Stimulated activated naive CD8-positive, alpha-beta T cell treated with anti-CD3 and anti-CD28 coated beads, Interleukin-15, Interleukin-2, amounts not matched to agents 100 U/mL and 50 U/mL, for 24 hours (primary cell): ENCODE results near the gene CASP2.
"Not testable (repeated sequence)": the region's sequence is repeated elsewhere in the genome, so short reads cannot be mapped to it uniquely, and the experiment has no call there.

Source experiments
- ATAC-seq: fragments of 150-1000 bp; cut with Tn5 transposase; one replicate; pipeline ENCODE4 v1.10.0; 2021
- DNase-seq: peaks from one replicate; pipeline ENCODE4 v3.0.0; 2021

The CASP2 gene

GRCh38 chr7:143264196-143264568 is 24.0 kb upstream of the CASP2 start:
- not testable (repeated sequence) for DNase-seq, ATAC-seq

DNA sequence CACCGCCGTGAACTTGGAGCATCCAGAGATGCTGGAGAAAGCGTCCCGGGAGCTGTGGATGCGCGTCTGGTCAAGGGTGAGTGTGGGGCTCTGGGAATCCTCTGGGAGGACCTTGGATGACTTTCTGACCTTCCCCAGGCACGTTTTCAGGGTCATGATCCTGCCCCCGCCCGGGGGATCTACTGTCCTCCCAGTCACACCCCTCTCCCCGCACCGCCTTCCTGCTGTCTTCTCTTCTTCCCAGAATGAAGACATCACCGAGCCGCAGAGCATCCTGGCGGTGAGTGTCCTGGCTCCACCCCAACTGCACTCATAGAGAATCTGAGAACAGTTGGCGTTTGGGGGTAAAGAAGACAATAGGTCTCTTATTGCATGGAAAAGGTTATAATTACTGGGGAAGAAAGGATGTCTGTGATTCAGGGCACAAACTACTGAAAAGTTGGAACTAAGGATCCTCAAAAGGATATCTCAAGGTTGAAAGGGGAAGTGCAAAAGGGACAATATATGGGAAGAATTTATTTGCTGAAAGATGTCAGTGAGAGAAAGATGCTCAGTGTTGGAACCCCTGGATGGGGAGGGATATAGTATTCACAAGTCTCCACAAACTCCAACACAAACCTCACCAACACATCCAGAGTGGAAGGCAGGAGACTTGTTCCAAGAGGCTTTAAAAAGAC is 23.0 kb upstream of the CASP2 start:
- ATAC-seq (no peak), DNase-seq (no peak)

GRCh38 chr7:143269251-143269650 is 18.9 kb upstream of the CASP2 start:
- ATAC-seq (no peak), DNase-seq (no peak)

DNA sequence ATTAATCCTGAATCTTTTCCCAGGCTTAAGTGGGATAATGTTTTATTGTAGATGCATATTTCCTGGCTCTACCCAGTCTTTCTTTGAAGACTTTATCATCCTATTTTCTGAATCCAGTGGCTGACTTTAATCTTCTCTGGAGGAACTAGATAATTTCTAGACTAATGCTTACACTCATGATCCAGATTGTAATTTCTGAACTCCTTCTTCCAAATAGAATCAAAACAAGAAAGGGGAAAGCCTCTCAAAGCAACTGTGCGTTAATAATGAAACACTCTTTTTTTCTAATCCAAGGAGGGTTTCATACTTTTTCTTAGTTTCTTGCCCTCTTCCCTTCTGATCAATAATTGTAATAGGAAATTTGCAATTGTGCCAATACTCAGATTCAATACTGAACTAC is 16.9 kb upstream of the CASP2 start:
- DNase-seq (no peak), ATAC-seq (no peak)

- DNase-seq (no peak), ATAC-seq (no peak)
Measured at GRCh38 chr7:143272871-143273270, 15.3 kb upstream of the CASP2 start.

DNA sequence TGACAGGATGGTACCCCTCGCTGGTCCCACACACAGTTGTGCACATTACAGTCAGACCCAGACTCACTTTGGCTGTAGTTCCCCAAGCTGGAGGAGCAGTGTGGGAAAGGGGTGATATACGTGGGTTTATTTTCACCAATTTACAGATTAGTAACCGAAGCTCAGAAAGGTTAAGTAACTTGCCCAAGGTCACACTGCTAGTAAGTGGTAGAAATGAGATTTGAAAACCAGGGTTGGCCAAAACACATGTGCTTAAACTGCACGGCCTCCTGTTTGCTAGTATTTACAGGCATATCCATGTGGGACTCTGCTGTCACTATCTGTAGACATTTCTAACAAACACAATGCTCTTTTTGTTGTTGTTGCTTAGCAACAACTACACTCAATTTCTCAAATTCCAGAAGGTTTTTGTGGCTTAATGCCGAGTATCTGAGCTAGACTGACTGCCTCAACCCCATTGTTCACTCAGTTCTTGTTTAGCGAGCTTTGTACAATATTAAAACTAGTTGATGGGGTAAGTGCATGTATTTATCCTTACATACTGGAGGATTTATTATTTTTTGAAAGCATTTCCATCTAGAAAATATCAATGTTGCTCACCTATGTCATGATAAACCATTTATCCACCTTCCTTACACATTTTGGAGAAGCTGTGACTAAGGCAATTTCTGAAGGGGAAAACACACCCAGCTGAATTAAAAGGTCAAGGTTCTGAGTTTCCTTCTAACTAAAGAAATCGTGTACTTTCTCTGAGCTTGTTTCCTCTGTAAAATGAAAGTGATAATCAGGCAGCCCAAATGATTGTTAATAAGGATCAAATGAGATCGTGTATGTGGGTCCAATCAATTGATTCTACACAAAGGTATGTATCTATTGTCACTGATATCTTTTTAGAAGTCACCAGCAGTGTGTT is 8.7 kb upstream of the CASP2 start:
- DNase-seq: no peak
- ATAC-seq: peak; percentile 78

DNA sequence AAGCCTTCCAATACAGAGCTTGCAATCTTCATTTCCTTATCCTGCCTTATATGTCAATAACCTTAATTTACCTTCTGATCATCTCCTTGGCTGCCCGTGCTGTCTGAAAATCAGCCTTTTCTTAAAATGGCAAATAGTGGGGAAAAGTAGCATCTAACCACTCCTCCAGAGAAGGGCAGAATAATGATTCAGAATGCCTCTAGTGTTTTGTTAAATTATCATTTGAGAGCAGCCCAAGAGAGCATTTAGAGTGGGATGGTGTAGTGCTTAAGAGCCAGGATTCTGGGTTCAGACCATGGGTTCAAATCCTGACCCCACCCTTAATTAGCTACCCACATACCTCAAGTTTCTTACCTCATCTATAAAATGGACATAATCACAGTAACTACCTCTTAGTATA is 8.0 kb upstream of the CASP2 start:
- ATAC-seq: peak; percentile 76
- no peak for DNase-seq

- ATAC-seq (no peak), DNase-seq (no peak)
Measured at GRCh38 chr7:143280566-143280965, 7.6 kb upstream of the CASP2 start.

GRCh38 chr7:143281529-143281928 is 6.6 kb upstream of the CASP2 start:
- DNase-seq: no peak
- no peak for ATAC-seq

DNA sequence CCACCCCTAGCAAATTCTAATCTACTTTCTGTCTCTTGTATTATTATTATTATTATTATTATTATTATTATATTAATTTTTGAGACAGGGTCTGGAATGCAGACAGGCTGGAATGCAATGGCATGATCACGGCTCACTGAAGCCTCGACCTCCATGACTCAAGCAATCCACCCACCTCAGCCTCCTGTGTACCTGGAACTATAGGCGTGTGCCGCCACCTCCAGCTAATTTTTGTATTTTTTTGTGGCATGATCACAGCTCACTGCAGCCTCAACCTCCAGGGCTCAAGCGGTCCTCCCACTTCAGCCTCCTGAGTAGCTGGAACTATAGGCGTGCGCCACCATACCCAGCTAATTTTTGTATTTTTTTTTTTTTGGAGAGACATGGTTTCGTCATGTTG is 6.0 kb upstream of the CASP2 start:
- DNase-seq (no peak), ATAC-seq (no peak)

DNA sequence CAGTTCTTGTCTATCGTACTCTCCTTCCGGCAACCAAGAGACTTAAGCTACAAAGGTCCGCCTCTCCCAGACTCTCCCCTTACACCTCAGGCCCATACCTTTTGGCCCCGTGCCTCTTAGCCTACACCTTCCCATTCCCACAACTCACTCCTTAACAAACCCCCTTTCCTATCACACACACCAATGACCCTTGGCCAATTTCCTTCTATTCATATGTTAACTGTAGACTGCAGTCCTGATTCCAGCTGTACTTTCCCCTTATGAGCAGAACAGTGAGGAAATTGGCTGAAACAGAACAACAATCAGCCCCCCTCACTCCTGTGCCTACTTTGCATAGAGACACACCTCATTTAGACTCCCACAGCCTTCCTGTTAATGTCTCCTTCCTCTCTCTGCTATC is 4.8 kb upstream of the CASP2 start:
- no peak for ATAC-seq
- DNase-seq: no peak

DNA sequence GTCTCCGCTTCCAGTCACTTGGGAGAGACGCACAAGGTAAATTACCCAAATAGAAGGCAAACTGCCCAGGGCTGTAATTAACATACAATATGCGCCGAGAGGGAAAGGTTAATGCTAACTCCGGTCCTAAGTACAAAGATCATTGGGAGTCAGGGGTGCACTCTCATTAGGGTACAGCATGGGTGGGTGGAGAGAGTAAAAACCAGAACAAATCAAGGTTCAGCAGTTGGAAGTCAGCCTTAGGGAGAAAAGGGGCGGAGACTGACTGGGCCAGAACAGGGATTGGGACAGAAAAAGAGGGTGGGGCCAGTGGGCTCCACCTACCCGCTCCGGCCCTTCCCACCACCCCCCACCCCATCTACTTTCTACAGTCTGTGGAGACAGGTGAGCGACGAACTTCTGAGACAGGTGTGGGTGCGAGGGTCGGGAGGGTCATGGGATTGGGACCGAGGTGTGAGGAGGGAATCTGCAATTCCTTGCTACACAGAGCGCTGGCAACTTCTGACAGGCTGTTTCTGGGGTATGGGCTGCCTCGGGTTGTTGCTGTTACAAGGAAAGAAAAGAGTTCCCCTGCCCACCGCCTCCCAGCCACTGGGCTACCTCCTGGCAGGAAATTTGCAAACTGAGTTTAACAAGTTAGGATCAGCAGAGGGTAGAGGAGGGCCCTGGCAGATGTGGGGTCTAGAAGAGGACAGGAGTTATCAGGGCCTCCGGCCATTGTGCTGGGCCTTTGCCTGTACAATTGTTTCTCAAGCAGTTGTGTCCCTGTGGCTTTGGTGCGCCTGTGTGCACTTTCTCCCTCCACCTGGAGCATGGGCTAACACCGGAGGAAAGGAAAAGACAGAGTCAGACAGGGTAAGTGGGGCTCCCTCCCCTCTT is 3.3 kb upstream of the CASP2 start, which contains the start of gene TMEM139:
TMEM139 (plus strand) TSS at position 368 of the 879 bp plus-strand sequence. CDS start 1,000 bp downstream, outside the sequence.
- DNase-seq: no peak
- no peak for ATAC-seq

- DNase-seq (no peak), ATAC-seq (no peak)
Measured at GRCh38 chr7:143285470-143285778, 2.7 kb upstream of the CASP2 start.

- ATAC-seq: no peak
- no peak for DNase-seq
Measured at GRCh38 chr7:143285806-143286521, 2.2 kb upstream of the CASP2 start.

- DNase-seq (no peak), ATAC-seq (no peak)
Measured at GRCh38 chr7:143286522-143286890, 1.6 kb upstream of the CASP2 start.

GRCh38 chr7:143287339-143287934 is 714 bp upstream of the CASP2 start:
- no peak for DNase-seq
- ATAC-seq: no peak

- DNase-seq (no peak), ATAC-seq (no peak)
Measured at GRCh38 chr7:143288836-143289235, 685 bp downstream of the CASP2 start.

DNA sequence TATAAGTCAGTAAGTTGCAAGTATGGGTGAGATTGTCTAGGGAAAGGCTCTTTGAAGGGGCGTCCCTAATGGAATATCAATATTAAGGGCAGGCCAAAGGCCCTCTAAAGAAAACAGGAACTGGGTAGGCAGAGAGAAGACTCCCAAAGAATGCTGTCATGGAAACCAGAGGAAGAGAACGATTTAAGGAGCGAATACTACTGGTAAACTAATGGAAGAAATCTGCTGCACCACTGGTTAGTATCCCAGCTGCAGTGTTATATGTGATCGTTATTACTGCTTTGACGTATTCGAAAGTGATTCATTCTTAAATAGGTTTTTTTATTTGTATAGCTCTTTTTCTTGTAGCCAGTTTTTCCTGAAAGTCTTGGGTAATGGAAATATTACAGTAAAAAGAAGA is 1.3 kb downstream of the CASP2 start:
- no peak for ATAC-seq
- DNase-seq: no peak

DNA sequence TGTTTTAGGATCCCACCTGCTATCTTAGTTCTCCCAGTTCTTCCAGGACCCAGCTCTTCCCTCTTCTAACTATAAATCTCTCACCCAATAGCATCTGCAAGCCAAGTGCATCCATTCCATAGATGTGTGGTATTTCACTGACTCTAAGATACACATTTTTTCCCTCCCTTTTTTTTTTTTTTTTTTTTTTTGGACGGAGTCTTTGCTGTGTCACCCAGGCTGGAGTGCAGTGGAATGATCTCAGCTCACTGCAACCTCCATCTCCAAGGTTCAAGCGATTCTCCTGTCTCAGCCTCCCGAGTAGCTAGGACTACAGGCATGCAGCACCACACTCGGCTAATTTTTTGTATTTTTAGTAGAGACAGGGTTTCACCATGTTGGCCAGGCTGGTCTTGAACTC is 1.7 kb downstream of the CASP2 start:
- ATAC-seq: not testable (repeated sequence)

GRCh38 chr7:143290293-143290692 is 2.1 kb downstream of the CASP2 start:
- ATAC-seq (no peak), DNase-seq (no peak)

More for the DNA sequence above, 1.7 kb downstream of the CASP2 start:
- DNase-seq: not testable (repeated sequence)

DNA sequence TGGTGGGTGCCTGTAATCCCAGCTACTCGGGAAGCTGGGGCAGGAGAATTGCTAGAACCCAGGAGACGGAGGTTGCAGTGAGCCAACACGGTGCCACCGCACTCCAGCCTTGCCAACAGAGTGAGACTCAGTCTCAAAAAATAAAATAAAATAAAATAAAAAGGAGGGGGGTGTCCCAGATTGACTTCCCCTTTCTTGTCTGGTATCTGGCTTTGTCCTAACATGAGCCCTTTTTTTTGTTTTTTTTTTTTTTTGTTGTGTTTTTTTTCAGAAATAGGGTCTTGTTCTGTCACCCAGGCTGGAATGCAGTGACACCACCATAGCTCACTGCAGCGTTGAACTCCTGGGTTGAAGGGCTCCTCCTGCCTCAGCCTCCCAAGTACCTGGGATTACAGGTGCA is 4.7 kb downstream of the CASP2 start:
- DNase-seq (no peak), ATAC-seq (no peak)

DNA sequence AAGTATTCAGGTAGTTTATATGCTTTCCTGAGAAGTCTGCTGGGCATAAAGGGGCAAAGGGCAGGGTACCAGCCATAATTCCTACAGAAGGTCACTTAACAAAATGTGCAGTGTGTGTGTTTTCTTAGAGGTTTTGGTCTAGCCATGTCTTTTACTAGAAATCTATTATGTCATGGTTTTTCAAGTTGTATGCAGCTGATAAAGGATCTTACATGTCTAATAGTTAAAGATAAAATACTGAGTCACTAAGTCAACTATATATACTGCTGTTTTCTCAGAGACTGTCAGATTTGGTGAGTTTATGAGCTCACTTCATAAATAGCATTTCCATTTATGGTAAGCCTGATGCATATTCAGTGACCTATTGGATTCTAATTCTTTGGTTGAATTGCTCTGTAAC is 7.7 kb downstream of the CASP2 start:
- no peak for ATAC-seq
- no peak for DNase-seq
